Transverse colon (tissue), 4 donors: Measurements from ENCODE around the gene TMX1. TPM values are rescaled to one million over a fixed set of nuclear protein-coding genes. Genes with fewer than 3 reads are reported as not detected.

Source experiments
- DNase-seq: peaks from one replicate; pipeline ENCODE4 v3.0.0-alpha.2; 2019
- H3K27ac ChIP-seq, 4 donors: fragments of 200-600 bp; sonication (generic); 2 replicates each; pipeline ENCODE4 v1.5.1; 2016 to 2018; ENCODE audit warnings: inconsistent platforms in 4 of 4
- H3K27me3 ChIP-seq: fragments of 200-600 bp; sonication (generic); 2 replicates; pipeline ENCODE4 v1.5.1; 2017; ENCODE audit warnings: inconsistent platforms
- H3K36me3 ChIP-seq, 4 donors: fragments of 200-600 bp; sonication (generic); 2 replicates each; pipeline ENCODE4 v1.5.1; 2017 to 2019; ENCODE audit warnings: inconsistent platforms in 4 of 4
- H3K4me1 ChIP-seq, 4 donors: fragments of 200-600 bp; sonication (generic); 2 replicates each; pipeline ENCODE4 v1.5.1; 2017 to 2020; ENCODE audit warnings: inconsistent platforms in 4 of 4
- H3K4me3 ChIP-seq, 4 donors: fragments of 200-600 bp; sonication (generic); 1 replicate in 1 of 4; 2 replicates in 3 of 4; pipeline versions ENCODE4 v1.5.1 to v1.6.1; 2017 to 2019; ENCODE audit warnings: inconsistent platforms in 4 of 4
- H3K9me3 ChIP-seq, 2 donors: fragments of 200-600 bp; sonication (generic); 2 replicates each; pipeline ENCODE4 v1.5.1; 2017 to 2019; ENCODE audit warnings: inconsistent platforms in 2 of 2
- CTCF ChIP-seq, 5 experiments: fragments of 200-600 bp in 3 of 5; fragments of 450-650 bp in 2 of 5; sonication (generic) in 3 of 5; IDR thresholded peaks; 1 replicate in 2 of 5; 2 replicates in 3 of 5; pipeline ENCODE4 v1.5.1; 2016 to 2017; ENCODE audit warnings: antibody characterized with exemption in 5 of 5, inconsistent platforms in 3 of 5, mild to moderate bottlenecking in 2 of 5, moderate library complexity in 1 of 5
- EP300 ChIP-seq: sonication (generic); formaldehyde crosslinking; IDR thresholded peaks from one replicate; pipeline ENCODE4 v1.6.1; 2017; ENCODE audit warnings: antibody characterized with exemption, low read depth
- POLR2A ChIP-seq: fragments of 450-650 bp; IDR thresholded peaks from one replicate; pipeline ENCODE4 v1.6.1; 2016; ENCODE audit warnings: antibody characterized with exemption, mild to moderate bottlenecking, moderate library complexity
- POLR2AphosphoS5 ChIP-seq, 3 donors: sonication (generic); formaldehyde crosslinking; IDR thresholded peaks; one replicate each; pipeline ENCODE4 v1.6.1; 2016; ENCODE audit warnings: antibody characterized with exemption in 3 of 3
- WGBS, 2 donors: methylation state at CpG; one replicate each; pipeline ENCODE4 v1.1.5; 2018; ENCODE audit warnings: low coverage in 1 of 2; 5-methylcytosine and 5-hydroxymethylcytosine counted together
- in situ Hi-C, 4 donors: fragments of 200-750 bp; cut with MboI; loops; one replicate each; pipeline versions ENCODE4 v1.15.0 to v1.15.1; 2017; ENCODE audit warnings: low sequenced_read_pairs in 3 of 4, low pct_ligation_motif_present in 1 of 4, low pct_unique_long_range_greater_than_20kb in 1 of 4
- intact Hi-C: fragments of 100-400 bp; cut with DNase I; formaldehyde crosslinking; loops from one replicate; pipeline ENCODE4 v1.15.1; 2023; ENCODE audit warnings: low total_unique reads
- total RNA-seq, 4 donors: library from RNA; depleted of rRNA; stranded (reverse); fragments of >200 nt; gene quantifications; one replicate each; pipeline ENCODE4 v1.1.0, GENCODE V29; 2016

The TMX1 gene
- total RNA-seq, 4 donors from 2014 or later, result 8.0 to 44.5 (median 35.1) TPM

- no peak for TF ChIP-seq CTCF (IDR thresholded peaks at IDR 0.05)
- no peak for TF ChIP-seq POLR2A
- TF ChIP-seq EP300, result no peak
- no peak for TF ChIP-seq POLR2AphosphoS5 (IDR thresholded peaks at IDR 0.05)
- in situ Hi-C loops, result no loop called here
- intact Hi-C loops, result no loop called here
- Histone ChIP-seq H3K36me3 (peaks cover 0 to 22% (median under 1%) of the 10 kb centered on the region in 4 donors), H3K27ac (no peak overlapping the region), H3K27me3 (no peaks in the 10 kb centered on the region), H3K4me3 (no peak overlapping the region), H3K4me1 (no peaks in the 10 kb centered on the region), H3K9me3 (no peaks in the 10 kb centered on the region)
- WGBS, 2 donors, result 97% methylated on average over 2 of the region's 2 CpGs; no CpG with 5 or more reads in 1 of the 2 donors
- no peak for DNase-seq
Measured at GRCh38 chr14:51261151-51261550, 21.1 kb downstream of the TMX1 start.

- TF ChIP-seq CTCF (IDR thresholded peaks at IDR 0.05) (no peak), POLR2A (no peak), POLR2AphosphoS5 (IDR thresholded peaks at IDR 0.05) (no peak), EP300 (no peak)
- Histone ChIP-seq H3K4me3 (no peak overlapping the region), H3K27ac (no peak overlapping the region), H3K4me1 (no peaks in the 10 kb centered on the region), H3K36me3 (peaks cover 0 to 8% (median under 1%) of the 10 kb centered on the region in 4 donors), H3K27me3 (no peaks in the 10 kb centered on the region), H3K9me3 (no peaks in the 10 kb centered on the region)
- in situ Hi-C loops (no loop called here), intact Hi-C loops (loop anchor here (1.0 kb wide), 1 partner anchor 12 kb away; no protein-coding TSS in a partner anchor)
- 87 to 100% methylated on average over 2 of the region's 2 CpGs for WGBS, 2 donors
- no peak for DNase-seq
Measured at GRCh38 chr14:51262868-51263267, 22.8 kb downstream of the TMX1 start.

- Histone ChIP-seq H3K27me3 (no peaks in the 10 kb centered on the region), H3K4me1 (no peaks in the 10 kb centered on the region), H3K4me3 (no peak overlapping the region), H3K9me3 (no peaks in the 10 kb centered on the region), H3K36me3 (no peaks in the 10 kb centered on the region), H3K27ac (no peak overlapping the region)
- 93% methylated on average over 1 of the region's 1 CpG; no CpG with 5 or more reads in 1 of the 2 donors for WGBS, 2 donors
- intact Hi-C loops, result no loop called here
- in situ Hi-C loops, result no loop called here
- TF ChIP-seq CTCF (IDR thresholded peaks at IDR 0.05) (no peak), POLR2AphosphoS5 (IDR thresholded peaks at IDR 0.05) (no peak), EP300 (no peak), POLR2A (no peak)
- DNase-seq, result no peak
Measured at GRCh38 chr14:51269634-51270033, 29.6 kb downstream of the TMX1 start.

GRCh38 chr14:51276605-51277004, 36.6 kb downstream of the TMX1 start:
- 100% methylated on average over 1 of the region's 1 CpG; no CpG with 5 or more reads in 1 of the 2 donors for WGBS, 2 donors
- H3K27ac ChIP-seq, result no peak overlapping the region
- no peak for DNase-seq
- H3K27me3 ChIP-seq, result no peaks in the 10 kb centered on the region
- no peaks in the 10 kb centered on the region for H3K36me3 ChIP-seq
- H3K4me1 ChIP-seq, result no peaks in the 10 kb centered on the region
- no peak overlapping the region for H3K4me3 ChIP-seq
- in situ Hi-C loops, result loop anchor here (25.0 kb wide), 2 partner anchors 686 to 711 kb away; partner anchors contain the start of gene RTRAF (in 2 of the 4)
- no peaks in the 10 kb centered on the region for H3K9me3 ChIP-seq
- intact Hi-C loops, result no loop called here
- TF ChIP-seq POLR2A (no peak), EP300 (no peak), CTCF (IDR thresholded peaks at IDR 0.05) (no peak), POLR2AphosphoS5 (IDR thresholded peaks at IDR 0.05) (no peak)
